Endodermal cell (in vitro differentiated cells): Measurements from ENCODE around the gene RPL12. TPM values are rescaled to one million over a fixed set of nuclear protein-coding genes. Genes with fewer than 3 reads are reported as not detected.

Source experiments
- DNase-seq: peaks from one replicate; pipeline ENCODE4 v3.0.0-alpha.2; 2017
- H3K27ac ChIP-seq: 2 replicates; pipeline ENCODE4 v1.5.1; 2013; ENCODE audit warnings: mild to moderate bottlenecking, low read depth, low read length, moderate library complexity
- H3K27me3 ChIP-seq: 2 replicates; pipeline ENCODE4 v1.6.1; 2013; ENCODE audit warnings: mild to moderate bottlenecking, low read length, moderate library complexity; ENCODE audit not compliant: insufficient read depth, control insufficient read depth, poor library complexity, severe bottlenecking
- H3K36me3 ChIP-seq: 2 replicates; pipeline ENCODE4 v1.7.0; 2013; ENCODE audit warnings: mild to moderate bottlenecking, low read length, moderate library complexity; ENCODE audit not compliant: control insufficient read depth, insufficient read depth
- H3K4me1 ChIP-seq: one replicate; pipeline ENCODE4 v1.7.0; 2013; ENCODE audit warnings: low read length; ENCODE audit not compliant: control insufficient read depth, insufficient read depth
- H3K4me3 ChIP-seq: 2 replicates; pipeline ENCODE4 v1.5.1; 2013; ENCODE audit warnings: mild to moderate bottlenecking, low read length, moderate library complexity
- H3K9ac ChIP-seq: 2 replicates; pipeline ENCODE4 v1.6.1; 2013; ENCODE audit warnings: mild to moderate bottlenecking, low read length, moderate library complexity; ENCODE audit not compliant: poor library complexity, severe bottlenecking; ENCODE audit errors: extremely low read depth
- H3K9me3 ChIP-seq: 2 replicates; pipeline ENCODE4 v1.6.1; 2013; ENCODE audit warnings: mild to moderate bottlenecking, low read length, moderate library complexity; ENCODE audit not compliant: control insufficient read depth
- H3K27ac Mint-ChIP-seq: 2 replicates; pipeline ENCODE4 v1.8.0; 2020; ENCODE audit warnings: mixed read lengths
- H3K27me3 Mint-ChIP-seq: 2 replicates; pipeline ENCODE4 v1.8.0; 2021; ENCODE audit warnings: mild to moderate bottlenecking, mixed read lengths; ENCODE audit not compliant: insufficient read depth
- H3K36me3 Mint-ChIP-seq: 2 replicates; pipeline ENCODE4 v1.8.0; 2020; ENCODE audit warnings: low read depth, mixed read lengths
- H3K4me1 Mint-ChIP-seq: 2 replicates; pipeline ENCODE4 v1.8.0; 2020; ENCODE audit warnings: mixed read lengths
- H3K4me3 Mint-ChIP-seq: 2 replicates; pipeline ENCODE4 v1.8.0; 2020; ENCODE audit warnings: mild to moderate bottlenecking, moderate library complexity, mixed read lengths
- H3K9me3 Mint-ChIP-seq: 2 replicates; pipeline ENCODE4 v1.8.0; 2020; ENCODE audit warnings: mild to moderate bottlenecking, mixed read lengths
- WGBS, 2 experiments: methylation state at CpG; one replicate each; pipeline versions ENCODE4 v1.1.5 to v1.1.7; 2013; ENCODE audit warnings: missing lambda C conversion rate in 2 of 2, mixed read lengths in 1 of 2; ENCODE audit not compliant: insufficient coverage in 1 of 2, insufficient read length in 1 of 2; 5-methylcytosine and 5-hydroxymethylcytosine counted together
- total RNA-seq, 2 donors: library from RNA; stranded (reverse); fragmentation: NEBNext Ultra II Directional in 1 of 2; extraction: Animal tissue kit (Norgen Biotek cat#: 25700) in 1 of 2; gene quantifications; 2 replicates in 1 of 2; 3 replicates in 1 of 2; pipeline ENCODE4 v1.2.1, GENCODE V29; 2021
- TF ChIP-seq, protein P1 (sequence below): fragments of 200-600 bp; sonication (generic); conservative IDR thresholded peaks from 2 replicates; pipeline ENCODE4 v1.5.0; 2021; ENCODE audit warnings: antibody characterized with exemption, mild to moderate bottlenecking

RPL12 gene
- total RNA-seq, 2 donors from 2014 or later, result 1,241 to 1,436 TPM

DNA sequence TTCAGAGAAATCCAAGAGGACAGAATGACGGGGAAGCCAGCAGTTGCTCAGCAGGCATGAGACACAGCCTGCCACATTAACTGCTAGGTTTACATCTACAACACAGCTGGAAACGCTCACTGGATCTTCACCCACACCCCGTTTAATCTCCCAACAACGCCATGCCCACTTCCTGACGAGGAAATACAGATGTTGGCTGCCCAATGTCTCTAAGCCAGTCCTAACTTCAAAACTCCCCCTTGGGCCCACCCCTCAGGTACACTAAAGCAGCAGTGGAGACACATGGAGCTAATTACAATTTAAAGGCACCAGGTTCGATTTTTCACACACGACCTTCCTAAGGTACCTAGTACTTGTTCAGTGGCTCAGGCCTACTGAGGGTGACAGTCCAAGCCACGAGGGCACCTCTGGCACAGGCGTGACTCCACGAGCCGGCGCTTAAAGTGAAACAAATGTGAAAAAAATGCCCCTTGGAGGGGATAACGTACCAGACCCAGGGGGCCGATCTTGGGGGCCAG lies 904 bp downstream of the RPL12 start:
- peaks cover 25% of the 10 kb centered on the region for H3K4me1 Mint-ChIP-seq
- peaks cover 6% of the 10 kb centered on the region for H3K9me3 Mint-ChIP-seq
- peak overlapping the region; percentile 99 for H3K9ac ChIP-seq
- H3K27me3 Mint-ChIP-seq, result no peaks in the 10 kb centered on the region
- H3K9me3 ChIP-seq, result no peaks in the 10 kb centered on the region
- H3K27me3 ChIP-seq, result no peaks in the 10 kb centered on the region
- peaks cover 59% of the 10 kb centered on the region for H3K36me3 Mint-ChIP-seq
- H3K4me1 ChIP-seq, result no peaks in the 10 kb centered on the region
- 2% methylated on average over 10 to 14 of the region's 14 CpGs for WGBS, 2 experiments
- H3K27ac ChIP-seq, result peak overlapping the region; percentile 89
- H3K36me3 ChIP-seq, result peaks cover 57% of the 10 kb centered on the region
- peak; percentile 55 for DNase-seq
- H3K27ac Mint-ChIP-seq, result peak overlapping the region; percentile 97
- H3K4me3 ChIP-seq, result peak overlapping the region; percentile 97
- TF ChIP-seq, protein P1, sequence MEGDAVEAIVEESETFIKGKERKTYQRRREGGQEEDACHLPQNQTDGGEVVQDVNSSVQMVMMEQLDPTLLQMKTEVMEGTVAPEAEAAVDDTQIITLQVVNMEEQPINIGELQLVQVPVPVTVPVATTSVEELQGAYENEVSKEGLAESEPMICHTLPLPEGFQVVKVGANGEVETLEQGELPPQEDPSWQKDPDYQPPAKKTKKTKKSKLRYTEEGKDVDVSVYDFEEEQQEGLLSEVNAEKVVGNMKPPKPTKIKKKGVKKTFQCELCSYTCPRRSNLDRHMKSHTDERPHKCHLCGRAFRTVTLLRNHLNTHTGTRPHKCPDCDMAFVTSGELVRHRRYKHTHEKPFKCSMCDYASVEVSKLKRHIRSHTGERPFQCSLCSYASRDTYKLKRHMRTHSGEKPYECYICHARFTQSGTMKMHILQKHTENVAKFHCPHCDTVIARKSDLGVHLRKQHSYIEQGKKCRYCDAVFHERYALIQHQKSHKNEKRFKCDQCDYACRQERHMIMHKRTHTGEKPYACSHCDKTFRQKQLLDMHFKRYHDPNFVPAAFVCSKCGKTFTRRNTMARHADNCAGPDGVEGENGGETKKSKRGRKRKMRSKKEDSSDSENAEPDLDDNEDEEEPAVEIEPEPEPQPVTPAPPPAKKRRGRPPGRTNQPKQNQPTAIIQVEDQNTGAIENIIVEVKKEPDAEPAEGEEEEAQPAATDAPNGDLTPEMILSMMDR, result no peak
- H3K4me3 Mint-ChIP-seq, result peak overlapping the region; percentile 93

DNA sequence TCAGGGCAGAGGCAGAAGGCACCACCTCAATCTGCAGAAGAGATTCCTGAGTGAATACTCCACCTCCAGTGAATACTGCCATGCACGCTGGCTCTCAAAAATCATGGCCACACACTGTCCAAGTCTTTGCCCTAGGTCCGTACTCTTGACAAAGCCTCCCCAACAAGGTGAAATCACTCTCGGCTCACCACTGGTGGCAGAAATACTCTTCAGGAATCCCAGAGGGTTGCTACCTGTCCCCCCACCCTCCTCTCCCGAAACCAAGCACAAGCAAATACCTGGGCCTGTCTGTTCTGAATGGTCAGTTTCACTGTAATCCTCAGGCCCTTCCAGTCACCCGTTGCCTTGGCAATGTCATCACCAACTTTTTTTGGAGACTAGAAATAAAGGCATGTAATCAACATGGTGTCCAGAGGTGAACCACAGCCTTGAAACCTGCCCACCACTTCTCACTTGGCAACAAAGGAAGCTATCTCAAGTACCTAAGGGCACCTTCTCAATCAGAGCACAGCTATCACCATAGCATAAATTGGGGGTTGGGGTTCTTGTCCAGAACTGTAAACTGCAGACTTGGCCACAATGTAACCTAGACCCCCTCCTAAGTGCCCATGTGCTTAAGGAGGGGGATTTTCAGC lies 1.8 kb downstream of the RPL12 start:
- no peak overlapping the region for H3K27ac ChIP-seq
- peak overlapping the region; percentile 99 for H3K9ac ChIP-seq
- H3K9me3 Mint-ChIP-seq, result peaks cover 15% of the 10 kb centered on the region
- H3K4me3 Mint-ChIP-seq, result peak overlapping the region; percentile 93
- H3K27me3 ChIP-seq, result no peaks in the 10 kb centered on the region
- TF ChIP-seq, protein P1, result no peak
- no peaks in the 10 kb centered on the region for H3K9me3 ChIP-seq
- 64 to 67% methylated on average over 5 of the region's 5 CpGs for WGBS, 2 experiments
- H3K36me3 Mint-ChIP-seq, result peaks cover 64% of the 10 kb centered on the region
- H3K36me3 ChIP-seq, result peaks cover 51% of the 10 kb centered on the region
- peak overlapping the region; percentile 97 for H3K27ac Mint-ChIP-seq
- peak overlapping the region; percentile 97 for H3K4me3 ChIP-seq
- H3K4me1 ChIP-seq, result no peaks in the 10 kb centered on the region
- no peak for DNase-seq
- peaks cover 25% of the 10 kb centered on the region for H3K4me1 Mint-ChIP-seq
- no peaks in the 10 kb centered on the region for H3K27me3 Mint-ChIP-seq

GRCh38 chr9:127448112-127448805 lies 2.9 kb downstream of the RPL12 start:
- DNase-seq, result no peak
- H3K27me3 ChIP-seq, result no peaks in the 10 kb centered on the region
- no peaks in the 10 kb centered on the region for H3K4me1 ChIP-seq
- H3K36me3 ChIP-seq, result peaks cover 53% of the 10 kb centered on the region
- Mint-ChIP-seq H3K27me3 (no peaks in the 10 kb centered on the region), H3K9me3 (peaks cover 24% of the 10 kb centered on the region), H3K4me3 (peak overlapping the region; percentile 93), H3K36me3 (peaks cover 74% of the 10 kb centered on the region), H3K4me1 (peaks cover 25% of the 10 kb centered on the region), H3K27ac (peak overlapping the region; percentile 95)
- TF ChIP-seq, protein P1, result no peak
- peak overlapping the region; percentile 99 for H3K9ac ChIP-seq
- H3K27ac ChIP-seq, result no peak overlapping the region
- H3K4me3 ChIP-seq, result peak overlapping the region; percentile 97
- 96 to 100% methylated on average over 7 to 8 of the region's 8 CpGs for WGBS, 2 experiments
- H3K9me3 ChIP-seq, result no peaks in the 10 kb centered on the region
